Left hindlimb (tissue), 1 donor: ENCODE data around the gene MED19.
"Not testable (repeated sequence)": the region's sequence is repeated elsewhere in the genome, so short reads cannot be mapped to it uniquely, and the experiment has no call there.

ENCODE experiments used
- DNase-seq: peaks from one replicate; pipeline ENCODE4 v3.0.0-alpha.2; 2018

MED19 gene

DNA sequence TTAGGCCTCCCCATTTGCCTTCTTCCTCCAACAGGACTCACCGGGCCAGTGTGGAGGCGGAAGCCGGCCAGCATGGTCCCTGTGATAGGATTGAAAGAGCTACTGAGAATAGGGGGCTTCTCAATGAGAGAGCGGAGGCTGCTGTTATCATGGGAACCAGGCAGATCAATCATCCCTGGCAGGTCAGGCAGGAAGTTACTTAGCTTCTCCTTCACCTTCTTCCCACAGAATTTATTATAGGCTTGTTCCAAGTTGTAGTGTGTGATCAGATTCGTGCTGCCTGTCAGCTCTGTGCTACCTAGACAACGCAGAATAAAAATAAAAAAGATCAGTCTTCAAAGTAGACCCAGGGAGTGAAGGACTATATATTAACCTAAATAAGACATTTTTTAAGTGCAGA lies 7.1 kb downstream of the MED19 start:
- DNase-seq = no peak

DNA sequence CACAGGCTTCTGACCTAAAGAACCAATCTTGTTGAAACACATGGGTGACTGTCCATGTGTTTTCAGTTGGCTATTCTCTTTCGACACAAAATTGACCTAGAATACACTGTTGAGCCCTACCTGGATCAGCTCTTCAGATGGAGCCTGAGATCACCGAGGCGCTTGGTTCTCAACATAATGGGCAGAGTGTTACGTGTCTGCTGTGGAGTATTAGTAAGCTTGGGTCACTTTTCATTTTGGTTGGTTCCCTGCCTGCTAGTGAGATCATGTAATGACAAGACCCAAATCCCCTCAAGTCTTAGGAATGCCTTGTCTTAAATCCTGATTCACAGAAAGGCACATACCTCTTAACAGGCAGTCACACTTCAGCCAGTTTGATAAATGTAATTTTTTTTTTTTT lies 8.7 kb downstream of the MED19 start:
- no peak for DNase-seq

DNA sequence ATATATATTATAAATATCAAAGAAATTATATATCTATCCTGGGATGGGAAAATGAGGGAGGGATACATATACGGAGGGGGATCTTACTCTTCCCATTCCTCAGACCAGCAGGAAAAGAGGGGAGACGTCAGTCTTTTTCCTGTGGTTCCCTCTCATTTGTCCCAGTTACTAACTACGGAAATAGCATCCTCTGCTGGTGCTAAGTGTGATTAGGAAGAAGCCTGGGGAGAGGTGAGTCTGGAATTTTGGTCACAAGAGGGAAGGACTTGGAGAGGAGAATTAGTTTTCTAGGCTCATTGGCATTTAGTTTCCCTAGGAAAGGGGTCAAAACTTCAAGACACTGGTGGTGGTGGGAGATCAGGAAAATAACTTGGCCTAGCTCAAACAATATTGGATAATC lies 11.6 kb downstream of the MED19 start:
- no peak for DNase-seq

DNA sequence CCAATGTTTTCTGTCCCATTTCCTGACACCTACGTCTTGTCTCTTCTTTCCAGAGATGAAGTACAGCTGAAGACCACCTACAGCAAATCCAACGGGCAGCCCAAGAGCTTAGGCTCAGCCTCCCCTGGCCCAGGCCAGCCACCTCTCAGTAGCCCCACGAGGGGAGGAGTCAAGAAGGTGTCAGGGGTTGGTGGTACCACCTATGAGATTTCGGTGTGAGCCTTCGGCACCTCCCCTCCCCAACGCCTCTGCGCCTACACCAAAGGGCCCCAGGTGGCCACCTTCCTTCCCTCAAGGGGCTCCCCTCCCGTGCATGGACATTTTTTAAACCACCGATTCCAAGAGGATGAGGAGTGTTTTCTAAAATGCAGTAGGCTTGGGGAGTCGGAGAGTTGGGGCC lies 12.2 kb downstream of the MED19 start:
- DNase-seq = no peak

DNA sequence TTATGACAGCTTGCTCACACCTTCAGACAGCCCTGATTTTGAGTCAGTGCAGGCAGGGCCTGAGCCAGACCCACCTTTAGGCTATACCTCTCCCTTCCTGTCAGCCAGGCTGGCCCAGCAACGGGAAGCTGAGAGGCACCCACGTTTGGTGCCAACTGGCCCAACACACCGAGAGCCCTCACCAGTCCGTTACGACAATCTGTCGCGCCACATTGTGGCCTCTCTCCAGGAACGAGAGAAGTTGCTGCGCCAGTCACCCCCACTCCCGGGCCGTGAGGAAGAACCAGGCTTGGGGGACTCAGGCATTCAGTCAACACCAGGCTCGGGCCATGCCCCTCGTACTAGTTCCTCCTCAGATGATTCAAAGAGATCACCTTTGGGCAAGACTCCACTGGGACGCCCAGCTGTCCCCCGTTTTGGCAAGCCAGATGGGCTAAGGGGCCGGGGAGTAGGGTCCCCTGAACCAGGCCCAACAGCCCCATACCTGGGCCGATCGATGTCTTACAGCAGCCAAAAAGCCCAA lies 13.1 kb downstream of the MED19 start:
- no peak for DNase-seq

DNA sequence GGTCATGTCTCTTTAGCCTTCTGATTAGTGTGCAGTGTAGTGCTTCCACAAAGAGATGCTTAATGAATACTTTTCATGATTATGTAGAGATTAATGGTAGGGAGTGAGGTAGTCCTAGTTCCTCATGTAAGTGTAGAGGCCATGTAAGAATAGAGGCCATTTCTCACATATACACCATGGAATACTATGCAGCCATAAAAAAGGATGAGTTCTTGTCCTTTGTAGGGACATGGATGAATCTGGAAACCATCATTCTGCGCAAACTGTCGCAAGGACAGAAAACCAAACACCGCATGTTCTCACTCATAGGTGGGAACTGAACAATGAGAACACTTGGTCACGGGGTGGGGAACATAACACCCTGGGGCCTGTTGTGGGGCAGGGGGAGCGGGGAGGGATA lies 21.5 kb downstream of the MED19 start:
- DNase-seq = not testable (repeated sequence)

DNA sequence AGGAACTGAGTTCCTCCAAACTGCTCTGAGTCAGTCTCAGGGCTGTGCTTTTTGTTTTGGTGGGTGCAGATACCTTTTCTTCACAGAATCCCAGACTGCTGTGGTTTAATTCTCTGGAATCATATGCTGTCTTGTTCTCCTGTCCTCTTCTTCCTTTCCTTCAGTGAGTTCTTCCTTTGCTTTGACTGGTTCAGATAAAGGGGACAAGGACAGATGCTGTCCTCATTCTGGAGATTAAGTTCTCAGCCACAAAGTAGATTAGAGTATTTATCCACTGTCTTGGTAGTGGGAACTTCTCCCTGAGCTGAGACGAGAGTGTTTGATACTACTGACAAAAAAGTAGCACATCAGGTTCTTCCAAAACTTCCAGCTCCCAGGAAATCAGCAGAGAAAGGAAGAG lies 30.8 kb downstream of the MED19 start:
- no peak for DNase-seq

DNA sequence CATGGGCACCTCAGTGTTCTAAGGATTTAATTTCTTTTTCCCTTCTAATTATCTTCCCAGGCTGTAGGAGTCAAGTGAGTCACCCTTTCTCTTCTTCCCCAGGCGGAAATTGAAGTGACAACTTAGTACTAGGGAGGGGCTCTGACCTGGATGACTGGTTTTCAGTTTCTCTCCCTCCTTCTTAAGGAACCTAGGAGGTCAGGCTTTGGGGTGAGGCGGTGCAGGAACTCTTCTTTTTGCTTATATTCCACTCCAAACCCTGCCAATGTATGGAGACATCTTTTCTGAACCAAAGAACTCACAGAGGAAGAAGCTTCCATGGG lies 31.5 kb downstream of the MED19 start:
- no peak for DNase-seq

DNA sequence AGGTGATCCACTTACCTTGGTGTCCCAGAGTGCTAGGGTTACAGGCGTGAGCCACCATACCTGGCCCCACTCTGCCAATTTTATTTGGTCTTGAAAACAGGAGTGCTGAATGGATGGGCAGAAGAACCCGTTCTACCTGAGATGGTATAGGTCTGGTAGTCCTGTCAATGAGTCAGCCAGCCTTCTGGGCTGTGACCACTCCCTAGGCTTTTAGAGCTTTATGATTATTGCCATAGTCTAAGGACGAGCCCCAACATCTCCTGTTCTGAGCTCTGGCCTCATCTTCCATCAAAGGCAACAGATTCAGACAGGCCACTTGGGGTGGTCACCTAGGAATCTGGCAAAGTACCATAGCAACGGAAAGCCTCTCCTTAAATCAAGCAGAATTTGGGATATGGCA lies 32.6 kb downstream of the MED19 start:
- no peak for DNase-seq

DNA sequence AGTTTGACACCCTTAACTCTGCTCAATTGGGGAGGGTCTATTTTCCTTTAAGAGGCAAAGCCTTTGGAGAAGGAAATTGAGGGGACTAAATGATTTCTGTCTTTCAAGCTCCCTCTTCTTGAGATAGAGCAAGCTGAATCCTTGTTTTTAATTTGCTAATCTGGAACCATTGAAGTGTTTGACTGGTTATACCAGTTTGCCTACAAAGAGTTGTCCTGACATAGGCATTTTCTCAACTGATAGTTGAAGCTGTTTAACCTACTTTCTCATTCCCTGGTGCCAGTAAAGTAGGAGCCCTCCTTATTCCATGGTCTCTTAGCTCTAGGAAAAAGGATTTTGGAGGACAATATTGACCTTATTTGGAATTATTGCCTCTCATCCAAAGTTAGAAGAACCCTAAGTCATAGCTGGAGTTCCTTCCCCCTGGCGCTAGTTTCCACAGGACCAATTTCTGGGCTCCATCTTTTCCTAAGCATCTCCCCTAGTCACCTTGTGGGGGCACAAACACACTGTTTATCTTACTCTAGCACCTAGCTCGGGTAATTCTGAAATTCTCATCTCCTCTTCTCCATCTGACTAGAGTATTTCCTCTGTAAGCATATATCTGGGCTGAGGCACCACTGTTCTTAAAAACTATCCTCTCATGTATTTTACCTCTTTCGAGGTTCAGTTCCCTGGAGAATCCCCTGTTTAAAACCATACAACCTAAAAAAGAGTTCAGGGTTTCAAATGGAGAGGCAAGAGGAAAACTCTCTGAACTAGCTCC lies 36.7 kb downstream of the MED19 start:
- no peak for DNase-seq

DNA sequence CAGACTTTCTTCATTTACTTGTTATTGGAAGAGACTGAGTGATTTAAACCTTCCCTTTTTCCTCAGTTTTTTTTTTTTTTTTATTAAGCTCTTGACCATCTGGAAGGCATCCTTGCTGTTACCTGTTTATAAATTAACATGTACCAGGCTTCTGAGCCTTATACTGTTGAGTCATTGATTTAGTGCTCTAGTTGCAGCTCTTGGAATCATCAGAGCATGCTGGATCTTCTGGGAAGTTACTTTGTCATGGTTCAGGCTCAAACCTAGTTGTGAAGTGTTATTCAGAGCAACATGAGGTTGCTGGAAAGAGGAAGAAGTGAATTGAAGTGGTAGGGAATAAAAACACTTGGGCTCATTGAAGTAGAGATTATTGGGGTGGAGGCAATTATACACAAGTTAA lies 37.8 kb downstream of the MED19 start:
- no peak for DNase-seq

DNA sequence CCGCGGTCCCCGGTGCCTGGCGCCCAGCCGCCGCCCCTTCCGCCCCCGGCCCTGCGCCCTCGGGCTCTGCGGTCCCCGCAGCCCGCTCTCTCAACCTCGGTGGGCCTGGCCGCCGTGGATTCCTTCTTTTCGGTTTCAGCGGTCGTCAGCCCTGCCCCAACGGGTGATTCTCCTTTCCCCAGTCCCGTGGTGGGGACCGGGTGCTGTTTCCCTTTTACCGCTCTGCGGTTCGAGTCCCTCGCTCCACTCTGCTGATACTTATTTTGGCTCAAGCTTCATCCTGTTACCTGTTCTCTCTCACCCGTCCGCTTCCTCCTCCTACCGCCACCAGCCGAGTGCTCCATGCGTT lies 43.6 kb downstream of the MED19 start:
- DNase-seq = no peak

DNA sequence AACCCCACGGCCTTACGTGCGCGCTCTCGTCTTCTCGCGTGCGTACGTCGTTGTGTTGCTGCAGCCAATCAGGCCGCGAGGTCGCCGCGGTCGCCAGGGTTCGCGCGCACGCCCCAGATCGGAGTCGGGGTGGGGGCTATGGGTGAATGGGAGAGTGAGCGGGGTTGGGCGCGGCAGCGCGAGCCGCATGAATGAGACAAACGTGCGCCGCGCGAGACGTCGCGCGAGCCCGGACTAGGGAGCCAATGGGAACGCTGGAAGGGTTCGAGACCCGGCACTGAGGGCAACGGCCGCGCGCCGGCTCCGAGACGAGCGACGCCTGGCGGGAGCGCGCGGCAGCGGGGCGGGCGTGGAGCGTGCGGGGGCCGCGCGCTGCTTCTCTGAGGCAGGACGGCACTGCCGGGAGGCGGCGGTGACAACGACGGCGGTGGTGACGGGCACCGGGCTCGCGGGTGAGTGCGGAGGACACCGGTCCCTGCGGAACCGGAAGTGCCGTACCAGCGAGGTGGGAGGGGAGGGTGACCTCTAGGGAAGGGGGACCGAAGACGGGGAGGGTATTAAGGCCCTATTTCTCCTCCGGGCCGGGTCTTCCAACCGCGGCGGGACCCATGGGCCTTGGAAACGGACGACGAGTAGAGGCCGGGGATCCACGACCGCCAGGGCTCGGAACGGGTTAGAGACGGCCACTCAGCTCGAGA lies 44.1 kb downstream of the MED19 start, which contains the start of gene ZDHHC5:
ZDHHC5 (plus strand) TSS at position 379 of the 698 bp plus-strand sequence. CDS start 4,977 bp downstream, outside the sequence.
- DNase-seq = peak; percentile 100

DNA sequence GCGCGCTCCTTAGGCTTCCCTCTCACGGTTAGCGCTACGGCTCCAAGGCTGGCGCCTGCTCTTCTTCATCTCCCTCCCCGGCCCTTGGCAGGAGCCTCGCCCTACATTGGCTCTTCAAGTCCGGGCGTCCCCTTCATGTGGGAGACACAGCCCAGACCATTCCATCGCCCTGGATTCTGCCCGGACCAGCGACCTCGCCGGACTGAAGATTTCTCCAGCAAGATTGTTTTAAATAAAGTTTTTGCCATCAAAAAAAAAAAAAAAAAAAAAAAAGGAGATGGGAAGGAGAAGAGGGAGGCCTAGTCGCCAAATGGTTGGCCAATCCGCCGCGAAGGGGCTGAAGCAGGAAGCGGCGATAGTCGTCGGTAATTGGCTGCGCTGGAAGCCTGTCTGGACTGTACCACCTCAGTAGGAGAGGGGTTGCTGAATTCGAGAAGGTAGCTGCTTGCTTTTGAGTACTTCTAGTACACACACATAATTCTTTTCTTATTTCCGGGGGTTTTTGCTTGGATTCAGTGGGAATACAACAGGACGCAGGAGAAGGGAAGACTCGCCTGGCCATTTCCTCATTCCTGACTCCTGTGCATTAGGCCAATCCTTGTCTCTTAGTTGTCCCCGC lies 44.8 kb downstream of the MED19 start:
- peak; percentile 97 for DNase-seq

DNA sequence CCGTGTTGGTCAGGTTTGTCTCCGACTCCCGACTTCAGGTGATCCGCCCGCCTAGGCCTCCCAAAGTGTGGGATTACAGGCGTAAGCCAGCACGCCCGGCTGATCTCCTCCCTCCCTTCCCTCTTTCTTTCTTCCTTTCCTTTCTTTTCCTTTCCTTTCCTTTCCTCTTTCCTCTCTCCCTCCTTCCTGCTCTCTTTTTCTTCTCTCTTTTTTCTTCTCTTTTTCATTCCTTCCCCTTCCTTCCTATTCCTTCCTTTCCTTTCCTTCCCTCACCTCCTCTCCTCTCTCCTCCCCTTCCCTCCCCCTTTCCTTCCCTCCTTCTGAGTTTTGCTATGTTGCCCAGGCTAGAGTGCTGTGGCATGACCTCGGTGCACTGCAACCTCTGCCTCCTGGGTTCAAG lies 48.0 kb downstream of the MED19 start:
- no peak for DNase-seq

DNA sequence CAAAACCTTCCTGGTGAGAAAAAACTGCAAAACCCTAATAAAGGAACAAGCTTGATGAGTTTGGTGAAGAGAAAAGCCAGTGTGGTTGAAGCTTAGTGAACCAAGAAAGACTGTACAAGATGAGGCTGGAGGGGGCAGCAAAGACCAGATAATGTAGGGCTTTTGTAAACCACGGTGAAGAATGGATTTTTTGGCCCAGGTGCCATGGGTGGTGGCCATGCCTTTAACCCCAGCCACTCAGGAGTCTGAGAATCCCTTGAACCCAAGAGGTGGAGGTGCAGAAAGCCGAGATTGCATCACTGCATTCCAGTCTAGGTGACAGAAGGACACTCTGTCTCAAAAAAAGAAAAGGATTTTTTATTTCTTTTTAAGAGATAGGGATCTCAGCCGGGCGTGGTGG lies 49.1 kb downstream of the MED19 start:
- DNase-seq = no peak

DNA sequence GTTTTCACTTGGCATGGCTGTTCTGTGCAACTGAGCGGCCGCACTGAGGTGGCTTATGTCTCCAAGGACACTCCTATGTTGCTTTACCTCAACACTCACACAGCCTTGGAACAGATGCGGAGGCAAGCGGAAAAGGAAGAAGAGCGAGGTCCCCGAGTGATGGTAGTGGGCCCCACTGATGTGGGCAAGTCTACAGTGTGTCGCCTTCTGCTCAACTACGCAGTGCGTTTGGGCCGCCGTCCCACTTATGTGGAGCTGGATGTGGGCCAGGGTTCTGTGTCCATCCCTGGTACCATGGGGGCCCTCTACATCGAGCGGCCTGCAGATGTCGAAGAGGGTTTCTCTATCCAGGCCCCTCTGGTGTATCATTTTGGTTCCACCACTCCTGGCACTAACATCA lies 52.3 kb downstream of the MED19 start:
- DNase-seq = no peak

DNA sequence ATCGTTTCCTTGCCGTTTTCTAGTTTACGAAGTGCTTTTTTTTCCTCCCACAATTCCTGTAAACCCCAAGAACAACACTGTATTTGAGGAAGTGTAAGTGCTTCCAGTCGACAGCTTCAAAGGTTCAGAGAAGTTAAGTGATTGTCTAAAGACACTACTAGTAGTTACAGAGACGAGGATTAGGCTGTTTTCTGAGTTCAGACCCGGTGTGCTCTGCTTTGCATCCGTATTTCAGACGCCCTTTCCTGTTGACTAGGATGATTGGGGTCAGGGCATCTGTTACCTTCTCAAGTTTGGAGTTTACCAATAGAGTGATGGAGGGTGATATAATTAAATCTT lies 54.0 kb downstream of the MED19 start:
- no peak for DNase-seq

DNA sequence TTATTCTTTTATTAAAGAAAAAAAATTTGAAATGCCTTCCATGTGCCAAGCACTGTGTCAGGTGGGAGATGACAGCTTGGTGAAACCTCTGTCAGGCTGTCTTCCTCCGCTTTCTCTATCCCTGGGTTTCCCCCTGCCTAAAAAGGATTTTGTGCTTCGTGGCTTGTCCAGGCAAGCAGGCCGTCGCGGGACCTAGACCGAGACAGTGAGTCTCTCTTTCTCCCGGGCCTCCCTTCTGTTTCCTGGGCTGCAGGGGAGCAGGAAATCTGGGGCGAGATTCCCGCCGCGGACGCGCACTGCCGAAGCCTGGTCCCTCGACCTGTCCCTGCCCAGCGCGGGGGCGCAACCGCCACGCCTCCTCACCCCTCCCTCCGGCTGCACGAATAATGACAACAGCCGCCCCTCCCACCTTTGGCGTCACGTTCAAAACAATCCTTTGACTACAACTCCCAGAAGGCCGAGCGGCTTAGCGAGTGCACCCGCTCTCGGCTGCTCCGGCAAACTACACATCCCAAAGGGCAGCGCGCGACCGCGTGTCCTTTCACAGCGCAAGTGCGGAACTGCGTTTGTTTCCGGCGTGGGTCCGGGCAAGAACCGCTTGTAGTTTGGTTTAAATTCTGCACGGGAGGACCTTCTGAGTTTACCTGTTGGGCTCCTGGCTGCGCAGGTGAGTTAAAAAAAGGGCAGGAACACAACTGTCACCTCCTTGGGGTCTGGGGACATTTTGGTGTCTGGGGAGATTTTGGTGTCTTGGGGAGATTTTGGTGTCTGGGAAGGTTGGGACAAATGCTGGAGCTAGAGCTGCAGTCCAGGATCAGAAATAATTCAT lies 54.6 kb downstream of the MED19 start, which contains the start of gene CLP1:
CLP1 (plus strand) TSS at position 569 of the 829 bp plus-strand sequence. CDS start 1,715 bp downstream, outside the sequence.
- DNase-seq = peak; percentile 100

DNA sequence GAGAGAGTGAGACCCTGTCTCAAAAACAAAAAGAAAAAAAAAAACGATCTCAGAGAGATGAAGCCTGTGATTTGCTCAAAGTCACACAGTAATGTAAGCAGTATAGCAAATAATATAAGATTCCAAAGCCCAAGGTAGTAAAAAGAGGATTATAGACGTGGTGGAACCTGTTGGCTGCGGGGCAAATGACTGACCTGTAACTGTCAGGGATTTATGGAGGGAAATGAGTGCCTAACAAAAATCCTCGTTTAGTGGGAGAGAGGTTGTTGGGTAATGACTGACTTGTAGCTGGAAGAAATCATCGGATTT lies 55.2 kb downstream of the MED19 start:
- DNase-seq = no peak
